ENCODE measurements around the gene NCDN.

Gene NCDN, protein sequence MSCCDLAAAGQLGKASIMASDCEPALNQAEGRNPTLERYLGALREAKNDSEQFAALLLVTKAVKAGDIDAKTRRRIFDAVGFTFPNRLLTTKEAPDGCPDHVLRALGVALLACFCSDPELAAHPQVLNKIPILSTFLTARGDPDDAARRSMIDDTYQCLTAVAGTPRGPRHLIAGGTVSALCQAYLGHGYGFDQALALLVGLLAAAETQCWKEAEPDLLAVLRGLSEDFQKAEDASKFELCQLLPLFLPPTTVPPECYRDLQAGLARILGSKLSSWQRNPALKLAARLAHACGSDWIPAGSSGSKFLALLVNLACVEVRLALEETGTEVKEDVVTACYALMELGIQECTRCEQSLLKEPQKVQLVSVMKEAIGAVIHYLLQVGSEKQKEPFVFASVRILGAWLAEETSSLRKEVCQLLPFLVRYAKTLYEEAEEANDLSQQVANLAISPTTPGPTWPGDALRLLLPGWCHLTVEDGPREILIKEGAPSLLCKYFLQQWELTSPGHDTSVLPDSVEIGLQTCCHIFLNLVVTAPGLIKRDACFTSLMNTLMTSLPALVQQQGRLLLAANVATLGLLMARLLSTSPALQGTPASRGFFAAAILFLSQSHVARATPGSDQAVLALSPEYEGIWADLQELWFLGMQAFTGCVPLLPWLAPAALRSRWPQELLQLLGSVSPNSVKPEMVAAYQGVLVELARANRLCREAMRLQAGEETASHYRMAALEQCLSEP

DNA sequence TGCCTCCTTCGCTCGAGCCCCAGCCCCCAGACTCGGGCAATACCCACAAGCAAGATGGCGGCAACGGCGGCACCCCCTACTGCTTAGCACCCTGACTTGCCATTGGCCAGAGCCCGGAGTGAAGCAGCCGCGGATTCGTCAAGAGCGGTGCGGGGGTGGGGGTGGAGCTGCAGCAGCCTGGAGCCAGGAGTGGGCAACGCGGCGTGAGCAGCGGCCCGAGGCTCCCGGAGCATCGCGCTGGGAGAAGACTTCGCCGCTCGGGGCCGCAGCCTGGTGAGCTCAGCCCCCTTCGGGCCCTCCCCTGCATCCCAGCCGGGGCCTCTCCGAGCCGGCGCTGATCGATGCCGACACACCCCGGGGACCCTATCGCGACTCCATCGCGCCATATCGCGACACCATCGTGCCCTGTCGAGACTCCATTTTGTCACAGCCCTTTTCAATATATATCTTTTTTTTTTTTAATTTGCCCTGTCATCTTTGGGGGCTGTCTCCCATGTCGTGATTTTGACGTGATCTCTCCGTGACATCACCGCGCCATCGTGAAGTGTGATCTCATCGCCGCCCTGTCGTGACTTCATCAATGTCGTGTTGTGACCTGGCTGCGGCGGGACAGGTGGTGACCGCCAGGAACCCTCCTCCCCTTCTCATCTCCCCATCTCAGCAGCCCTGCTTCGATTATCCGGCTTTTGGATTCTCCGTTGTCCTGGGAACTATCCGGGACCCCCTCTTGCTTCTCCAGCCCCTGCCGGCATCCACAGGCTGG is at the start of gene NCDN:
Gene NCDN, plus strand, starts transcription at position 189 of the 763 bp plus-strand sequence. Its CDS starts 392 bp downstream, at position 581.
- in situ Hi-C loops (cut with HindIII; ENCODE audit: low sequenced_read_pairs) = no loop called here

DNA sequence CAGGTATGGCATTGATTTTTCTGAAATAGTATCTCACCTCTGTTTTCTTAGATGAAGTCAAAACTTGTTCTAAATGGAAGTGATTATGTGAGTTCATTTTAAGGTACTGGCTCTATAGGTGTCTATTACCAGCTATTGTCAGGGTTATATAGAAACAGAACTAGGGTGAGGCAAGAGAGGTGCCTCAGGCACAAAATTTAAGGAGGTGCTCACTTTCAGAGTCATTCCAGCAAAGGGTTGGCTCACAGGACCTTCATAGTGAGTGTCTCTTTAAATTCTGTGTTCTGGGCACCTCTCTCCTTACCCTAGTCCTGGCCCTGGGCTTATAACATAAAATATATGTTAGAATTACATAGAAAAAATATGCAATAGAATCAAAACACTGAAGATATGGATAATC is 49.7 kb upstream of the NCDN start:
- in situ Hi-C loops (cut with HindIII; ENCODE audit: low sequenced_read_pairs) = no loop called here

DNA sequence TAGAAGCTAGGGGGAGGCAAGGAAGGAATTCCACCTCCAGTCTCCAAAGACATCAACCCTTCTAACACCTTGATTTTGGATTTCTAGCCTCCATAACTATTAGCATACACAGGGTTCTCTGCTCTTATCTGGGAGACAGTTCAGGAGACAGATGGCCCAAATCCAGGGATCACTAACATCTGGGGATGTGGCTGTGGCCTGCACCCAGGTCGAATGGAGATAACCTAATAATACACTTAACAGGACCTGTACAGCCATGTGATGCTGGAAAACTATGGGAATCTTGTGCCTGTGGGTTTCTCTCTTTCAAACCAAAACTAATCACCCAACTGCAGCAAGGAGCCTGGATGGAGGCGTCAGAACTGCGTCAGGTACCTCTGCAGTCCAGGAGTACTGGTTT is 48.0 kb upstream of the NCDN start:
- in situ Hi-C loops (cut with HindIII; ENCODE audit: low sequenced_read_pairs) = no loop called here

DNA sequence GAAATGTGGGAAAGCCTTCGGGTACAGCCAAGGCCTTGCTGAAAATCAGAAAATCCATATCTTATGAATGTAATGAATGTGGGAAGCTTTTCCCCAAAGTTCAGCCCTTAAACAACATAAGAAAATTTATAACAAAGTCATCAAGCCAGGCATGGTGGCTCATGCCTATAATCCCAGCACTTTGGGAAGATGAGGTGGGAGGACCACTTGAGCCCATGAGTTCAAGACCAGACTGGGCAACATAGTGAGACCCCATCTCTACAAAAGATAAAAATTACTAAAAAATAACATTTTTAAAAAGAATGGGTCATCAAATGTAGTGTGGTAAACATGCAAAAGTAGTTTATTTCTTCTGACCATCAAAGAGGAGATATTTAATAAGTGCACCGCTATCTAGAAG is 46.3 kb upstream of the NCDN start:
- in situ Hi-C loops (cut with HindIII; ENCODE audit: low sequenced_read_pairs) = no loop called here

DNA sequence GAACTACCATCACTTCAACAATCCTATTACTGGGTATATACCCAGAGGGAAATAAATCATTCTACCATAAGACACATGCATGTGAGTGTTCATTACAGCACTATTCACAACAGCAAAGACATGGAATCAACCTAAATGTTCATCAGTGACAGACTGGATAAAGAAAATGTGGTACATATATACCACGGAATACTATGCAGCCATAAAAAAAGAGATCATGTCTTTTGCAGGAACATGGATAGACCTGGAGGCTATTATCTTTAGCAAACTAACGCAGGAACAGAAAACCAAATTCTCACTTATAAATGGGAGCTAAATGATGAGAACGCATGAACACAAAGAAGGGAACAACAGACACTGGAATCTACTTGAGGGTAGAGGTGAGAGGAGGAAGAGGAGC is 39.4 kb upstream of the NCDN start:
- in situ Hi-C loops (cut with HindIII; ENCODE audit: low sequenced_read_pairs) = no loop called here

DNA sequence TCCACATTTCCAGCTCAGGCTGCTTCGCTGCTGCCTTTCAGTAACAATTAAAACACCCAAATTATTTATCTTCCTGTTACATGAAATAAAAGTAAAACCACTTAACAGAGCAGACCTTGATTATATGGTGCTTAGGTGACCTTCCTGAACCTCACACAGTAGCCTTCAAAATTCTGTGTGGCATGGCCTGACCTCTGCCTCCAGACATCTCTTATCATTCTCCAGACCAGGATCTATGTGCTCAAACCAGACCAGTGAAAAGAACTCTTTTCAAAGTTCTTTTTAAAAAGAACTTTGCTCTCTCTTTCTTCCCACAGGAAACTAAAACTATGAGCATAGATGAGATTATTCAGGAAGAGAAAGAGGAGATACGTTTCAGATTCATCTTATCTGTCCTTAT is 38.2 kb upstream of the NCDN start:
- in situ Hi-C loops (cut with HindIII; ENCODE audit: low sequenced_read_pairs) = no loop called here

DNA sequence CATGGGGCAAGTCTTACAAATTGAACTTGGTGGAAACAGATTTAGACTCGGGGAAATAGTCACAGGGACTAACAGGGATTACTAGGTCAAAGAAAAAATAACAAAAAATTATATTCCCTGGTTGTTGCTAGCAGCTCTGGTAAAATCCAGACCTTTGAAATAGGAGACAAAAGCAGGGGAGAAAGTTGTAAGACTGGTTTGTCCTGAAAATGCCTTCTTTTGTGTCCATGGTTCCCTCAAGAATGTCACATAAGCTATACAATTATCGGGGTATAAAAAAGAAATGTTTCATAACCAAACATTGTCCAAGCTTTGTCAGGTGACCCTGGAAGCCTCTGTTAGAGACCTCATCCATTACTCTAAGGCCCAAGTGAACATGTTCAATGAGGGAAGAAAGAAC is 33.5 kb upstream of the NCDN start:
- in situ Hi-C loops (cut with HindIII; ENCODE audit: low sequenced_read_pairs) = no loop called here

DNA sequence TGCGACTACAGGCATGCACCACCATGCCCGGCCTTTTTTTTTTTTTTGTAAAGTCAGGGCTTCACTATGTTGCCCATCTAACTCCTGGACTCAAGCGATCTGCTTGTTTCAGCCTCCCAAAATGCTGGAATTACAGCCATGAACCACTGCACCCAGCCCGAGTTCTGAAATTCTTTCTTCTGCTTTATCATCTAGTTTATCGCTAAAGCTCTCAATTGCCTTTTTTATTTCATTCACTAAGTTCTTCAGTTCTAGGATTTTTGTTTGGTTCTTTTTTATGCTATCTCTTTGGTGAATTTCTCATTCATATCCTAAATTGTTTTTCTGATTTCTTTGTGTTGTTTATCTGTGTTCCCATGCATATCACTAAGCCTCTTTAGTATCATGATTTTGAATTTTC is 27.4 kb upstream of the NCDN start:
- in situ Hi-C loops (cut with HindIII; ENCODE audit: low sequenced_read_pairs) = no loop called here

DNA sequence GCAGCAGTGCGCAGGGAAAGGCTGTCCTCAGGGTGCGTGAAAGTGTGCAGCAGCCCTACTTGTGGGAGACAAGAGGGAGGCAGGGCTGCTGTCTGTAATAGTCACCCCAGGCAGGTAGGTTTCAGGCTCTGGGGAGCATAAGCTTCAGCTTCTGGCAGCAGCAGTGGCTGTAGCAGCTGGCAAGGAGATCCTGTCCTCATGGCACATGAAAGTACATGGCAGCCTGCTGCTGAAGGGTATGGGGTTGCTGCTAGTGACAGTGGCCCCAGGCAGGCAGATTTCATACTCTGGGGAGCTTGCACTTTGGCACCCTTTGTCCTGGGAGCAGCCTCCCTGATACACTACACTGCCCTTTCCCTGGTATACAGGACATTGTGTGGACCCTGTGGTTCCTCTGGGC is 26.7 kb upstream of the NCDN start:
- in situ Hi-C loops (cut with HindIII; ENCODE audit: low sequenced_read_pairs) = no loop called here

DNA sequence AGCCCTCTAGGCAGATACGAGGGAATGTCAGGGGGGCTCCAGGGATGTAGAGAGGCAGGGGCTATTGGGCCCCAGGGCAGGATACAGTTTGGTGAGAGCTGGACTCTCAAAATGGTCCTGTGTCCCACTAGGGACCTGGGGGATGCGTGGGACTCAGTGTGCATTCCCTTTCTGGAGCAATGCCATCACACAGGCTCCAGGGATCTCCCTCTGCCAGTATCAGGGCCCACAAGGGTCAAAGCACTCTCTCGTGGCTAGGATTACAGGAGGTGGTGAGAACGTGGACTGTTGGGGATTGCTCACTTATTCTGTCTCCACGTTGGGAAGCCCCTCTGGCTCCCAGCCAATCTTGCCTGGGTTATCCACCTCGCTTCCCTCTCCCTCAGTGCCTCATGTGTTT is 26.2 kb upstream of the NCDN start:
- in situ Hi-C loops (cut with HindIII; ENCODE audit: low sequenced_read_pairs) = no loop called here

DNA sequence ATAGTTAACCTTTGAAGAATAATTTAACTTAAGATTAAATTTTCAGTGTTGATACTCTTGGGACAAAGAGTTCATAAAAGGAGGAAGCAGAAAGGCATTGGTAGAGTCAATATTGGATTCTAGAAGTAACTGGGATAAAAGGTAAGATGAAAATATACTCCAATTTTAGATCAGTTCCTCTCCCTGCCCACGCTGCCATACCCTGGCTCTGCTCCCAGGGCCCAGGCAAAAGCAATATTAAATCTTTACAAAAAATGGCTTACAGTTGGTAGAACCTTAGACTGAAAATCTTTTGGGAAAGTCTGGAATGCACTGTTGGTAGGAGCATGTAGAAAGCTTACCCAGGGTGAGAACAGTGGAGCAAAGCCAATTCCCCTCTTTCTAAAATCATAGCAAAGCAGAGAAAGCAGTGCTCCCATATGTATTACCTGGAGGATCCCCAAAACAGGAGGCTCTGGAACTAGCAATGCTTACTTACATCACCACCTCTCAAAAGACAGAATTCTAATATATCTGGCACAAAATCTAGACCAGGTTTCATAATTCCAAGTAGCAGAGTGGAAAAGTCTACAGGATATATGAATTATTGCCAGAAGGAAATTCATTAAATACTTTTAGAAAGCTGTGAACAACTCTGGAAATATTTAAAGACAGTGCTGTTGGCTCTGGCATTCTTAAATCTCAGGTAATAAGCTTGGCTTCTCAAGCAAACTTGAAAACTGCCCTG is 24.9 kb upstream of the NCDN start:
- in situ Hi-C loops (cut with HindIII; ENCODE audit: low sequenced_read_pairs) = no loop called here

DNA sequence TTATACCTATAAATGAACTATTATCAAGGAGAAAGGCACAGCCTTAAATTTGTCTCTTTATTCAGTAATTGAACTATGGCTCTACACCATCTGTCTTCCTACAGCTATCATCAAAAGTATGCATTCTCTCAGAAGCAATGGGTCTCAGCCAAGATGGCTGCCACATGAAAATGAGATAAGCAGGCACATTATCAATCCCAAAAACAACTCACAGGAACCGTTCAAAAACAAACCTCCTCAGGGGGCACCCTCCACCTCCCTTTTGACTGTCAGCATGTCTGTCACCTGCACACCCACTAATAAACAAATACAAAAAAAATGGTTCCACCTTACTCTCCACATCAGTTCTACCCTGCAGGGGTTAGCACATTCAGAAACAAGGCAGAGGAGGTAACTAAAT is 24.0 kb upstream of the NCDN start:
- in situ Hi-C loops (cut with HindIII; ENCODE audit: low sequenced_read_pairs) = no loop called here

DNA sequence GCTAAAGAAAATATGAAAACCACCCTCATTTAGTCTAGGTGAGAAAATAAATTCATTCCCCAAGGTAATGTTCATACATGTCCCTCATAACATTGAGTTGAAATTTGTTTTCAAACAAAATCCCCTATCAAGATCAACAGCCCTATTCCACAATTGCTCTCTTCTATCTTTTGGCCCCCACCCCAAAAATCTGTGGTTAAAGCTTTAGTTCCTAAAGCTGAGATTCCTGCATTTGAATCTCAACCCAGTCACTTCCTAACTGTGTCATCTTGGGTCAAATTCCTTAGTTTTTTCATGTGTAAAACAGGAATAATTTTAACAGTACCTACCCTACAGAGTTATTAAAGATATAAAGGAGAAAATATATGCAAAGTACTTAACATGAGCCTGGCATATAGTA is 22.4 kb upstream of the NCDN start:
- in situ Hi-C loops (cut with HindIII; ENCODE audit: low sequenced_read_pairs) = no loop called here

DNA sequence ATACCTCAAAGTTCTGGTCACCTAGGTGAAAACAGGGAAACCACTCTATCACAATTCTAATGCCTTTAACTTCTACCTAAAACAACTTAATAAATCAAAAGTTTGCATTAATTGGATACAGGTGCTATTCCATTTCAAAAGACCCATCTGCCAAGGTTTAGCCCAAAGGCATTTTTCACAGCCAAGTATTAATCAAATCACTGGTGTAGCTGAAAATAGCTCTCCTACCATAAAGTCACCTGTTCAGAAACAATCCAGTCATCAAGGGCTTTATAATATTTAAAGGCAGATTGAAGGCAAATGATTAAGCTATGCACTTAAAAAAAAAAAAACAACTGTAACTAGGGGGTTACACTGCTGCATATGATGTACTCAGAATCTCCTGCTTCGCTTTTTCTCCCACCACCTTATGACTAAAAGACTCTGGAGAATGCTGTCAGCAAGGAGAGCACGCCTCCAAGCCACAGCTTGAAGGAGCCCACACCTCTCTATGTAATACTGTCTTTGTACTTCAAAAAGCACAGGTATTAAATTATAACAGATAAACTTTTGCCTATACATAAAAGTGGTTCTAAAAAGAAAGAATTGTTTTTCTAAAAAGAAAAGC is 20.9 kb upstream of the NCDN start:
- in situ Hi-C loops (cut with HindIII; ENCODE audit: low sequenced_read_pairs) = no loop called here

DNA sequence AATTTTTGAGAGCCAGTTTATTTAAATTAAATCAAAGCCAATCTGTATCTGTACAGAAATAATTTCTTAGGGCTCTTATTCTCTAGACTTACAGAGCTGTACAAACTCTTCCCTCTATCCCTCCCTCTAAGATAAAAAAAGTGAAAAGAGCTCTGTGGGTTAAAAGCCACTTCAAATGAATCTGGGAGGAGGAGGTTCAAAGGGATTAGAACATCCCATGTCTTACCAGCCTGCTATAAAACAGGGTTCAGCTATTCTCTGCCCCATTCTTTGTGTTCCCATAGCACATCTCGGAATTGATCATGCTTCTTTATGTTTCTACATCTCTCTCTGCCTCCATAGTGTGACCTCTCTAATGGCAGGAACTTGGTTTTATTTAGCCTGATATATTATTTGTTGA is 19.8 kb upstream of the NCDN start:
- in situ Hi-C loops (cut with HindIII; ENCODE audit: low sequenced_read_pairs) = no loop called here

DNA sequence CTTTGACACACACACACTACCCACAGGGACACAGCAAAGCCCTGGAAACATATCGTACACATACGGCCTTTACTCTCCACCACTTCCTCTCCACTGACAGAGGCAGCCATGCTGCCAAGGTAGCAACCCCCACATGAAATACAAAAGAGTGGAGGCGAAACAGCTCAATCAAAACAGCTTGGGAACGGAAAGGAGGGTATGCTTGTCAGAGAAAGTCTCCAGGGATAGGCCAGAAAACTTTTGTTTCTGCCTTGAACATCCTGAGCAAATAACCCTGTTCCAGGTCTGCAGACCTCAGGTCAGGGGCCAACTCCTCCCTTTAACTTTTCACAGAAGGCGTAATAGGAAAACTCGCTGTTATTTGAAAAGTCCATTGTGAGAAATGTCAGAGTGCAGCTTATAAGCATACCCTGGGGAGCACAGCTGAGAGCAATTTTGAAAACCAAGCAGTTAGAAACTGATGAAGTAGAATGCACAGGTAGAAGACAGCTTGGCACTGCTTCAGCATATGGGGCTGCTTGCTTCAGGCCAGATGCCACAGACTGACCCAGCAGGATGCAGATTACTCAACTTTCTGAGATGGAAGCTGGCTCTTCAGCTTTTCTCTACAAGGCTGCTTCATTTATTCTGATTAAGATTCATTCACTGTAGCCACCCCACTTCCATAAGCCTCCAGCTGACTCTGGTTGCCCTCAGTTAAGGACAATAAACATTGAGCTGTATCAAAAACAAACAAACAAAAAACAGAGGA is 18.4 kb upstream of the NCDN start:
- in situ Hi-C loops (cut with HindIII; ENCODE audit: low sequenced_read_pairs) = no loop called here

DNA sequence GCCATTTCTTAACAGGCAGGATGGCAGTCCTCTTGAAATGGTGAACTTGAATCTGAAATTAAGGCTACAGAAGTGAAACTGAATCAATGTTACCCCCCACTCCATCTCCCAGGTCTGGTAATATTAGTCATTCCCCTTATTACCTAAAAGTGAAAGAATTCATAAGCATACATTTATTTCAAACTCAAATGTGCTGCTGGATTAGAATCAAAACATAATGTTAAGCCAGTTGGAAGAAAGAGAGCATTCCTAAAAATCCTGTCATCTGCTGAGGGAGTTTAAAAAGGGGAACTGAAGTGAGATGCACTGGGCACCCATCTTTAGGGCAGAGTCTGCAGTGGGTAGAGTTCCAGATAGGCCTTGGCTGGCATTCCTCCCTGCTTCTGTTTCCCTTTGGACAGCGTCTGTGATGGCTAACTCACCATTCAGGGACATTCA is 17.8 kb upstream of the NCDN start:
- in situ Hi-C loops (cut with HindIII; ENCODE audit: low sequenced_read_pairs) = no loop called here

DNA sequence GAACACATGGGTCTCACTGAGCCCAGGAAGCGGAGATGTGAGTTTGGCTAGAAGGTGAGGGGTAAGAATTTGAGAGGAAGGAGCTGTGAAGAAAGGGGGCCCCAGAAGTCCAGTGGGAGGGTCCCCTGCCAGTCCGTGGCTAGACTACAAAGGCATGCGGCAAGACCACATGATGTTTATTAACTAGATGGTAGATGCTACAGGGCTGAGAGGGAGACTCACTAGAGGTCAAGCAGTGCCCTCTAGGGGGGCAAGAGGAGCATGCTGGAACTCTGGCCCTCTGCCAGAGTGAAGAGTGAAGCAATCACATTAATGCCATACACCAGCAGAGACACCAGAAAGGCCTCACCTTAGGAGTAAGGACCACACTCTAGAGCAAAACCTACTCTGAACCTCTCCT is 12.6 kb upstream of the NCDN start:
- in situ Hi-C loops (cut with HindIII; ENCODE audit: low sequenced_read_pairs) = loop anchor here (5.0 kb wide), 1 partner anchor 88 kb away; no protein-coding TSS in a partner anchor

DNA sequence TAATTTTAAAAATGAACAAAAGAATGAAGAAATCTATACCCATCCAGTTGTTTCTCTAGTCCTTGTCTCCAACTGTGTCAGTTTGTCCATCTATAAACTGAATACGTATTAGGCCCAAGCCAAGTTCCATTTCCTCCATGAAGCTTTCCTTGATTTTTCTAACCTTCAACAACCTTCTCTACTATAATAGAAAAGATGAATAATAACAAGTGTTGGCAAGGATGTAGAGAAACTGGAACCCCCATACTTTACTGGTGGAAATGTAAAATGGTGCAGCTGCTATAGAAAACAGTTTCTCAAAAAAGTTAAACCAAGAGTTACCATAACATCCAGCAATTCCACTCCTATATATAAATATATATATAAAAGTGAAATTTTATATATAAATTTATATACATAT is 11.0 kb upstream of the NCDN start:
- in situ Hi-C loops (cut with HindIII; ENCODE audit: low sequenced_read_pairs) = loop anchor here (5.0 kb wide), 1 partner anchor 89 kb away; no protein-coding TSS in a partner anchor

DNA sequence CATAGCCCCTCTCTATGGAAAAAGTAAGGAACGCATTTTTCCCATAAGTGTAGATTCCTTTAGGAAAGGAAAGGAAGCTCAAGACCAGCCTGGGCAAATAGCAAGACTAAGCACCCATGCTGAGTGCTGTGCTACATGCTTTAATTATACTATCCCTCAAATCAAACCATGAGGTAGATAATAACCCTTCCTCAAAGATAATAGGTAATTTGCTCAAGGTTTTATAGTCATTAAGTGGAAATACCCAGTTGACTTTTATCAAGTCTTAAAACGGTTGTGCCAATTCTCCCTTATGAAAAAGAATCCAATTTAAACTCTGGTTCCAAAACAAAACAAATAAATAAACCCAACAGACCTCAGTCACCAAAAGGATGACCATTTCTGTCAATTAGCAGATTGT is 3.7 kb upstream of the NCDN start:
- in situ Hi-C loops (cut with HindIII; ENCODE audit: low sequenced_read_pairs) = no loop called here

Measured in endothelial cell of hepatic sinusoid (primary cell).